ENCODE measurements around the gene TPH2.

- TF ChIP-seq, protein P1, sequence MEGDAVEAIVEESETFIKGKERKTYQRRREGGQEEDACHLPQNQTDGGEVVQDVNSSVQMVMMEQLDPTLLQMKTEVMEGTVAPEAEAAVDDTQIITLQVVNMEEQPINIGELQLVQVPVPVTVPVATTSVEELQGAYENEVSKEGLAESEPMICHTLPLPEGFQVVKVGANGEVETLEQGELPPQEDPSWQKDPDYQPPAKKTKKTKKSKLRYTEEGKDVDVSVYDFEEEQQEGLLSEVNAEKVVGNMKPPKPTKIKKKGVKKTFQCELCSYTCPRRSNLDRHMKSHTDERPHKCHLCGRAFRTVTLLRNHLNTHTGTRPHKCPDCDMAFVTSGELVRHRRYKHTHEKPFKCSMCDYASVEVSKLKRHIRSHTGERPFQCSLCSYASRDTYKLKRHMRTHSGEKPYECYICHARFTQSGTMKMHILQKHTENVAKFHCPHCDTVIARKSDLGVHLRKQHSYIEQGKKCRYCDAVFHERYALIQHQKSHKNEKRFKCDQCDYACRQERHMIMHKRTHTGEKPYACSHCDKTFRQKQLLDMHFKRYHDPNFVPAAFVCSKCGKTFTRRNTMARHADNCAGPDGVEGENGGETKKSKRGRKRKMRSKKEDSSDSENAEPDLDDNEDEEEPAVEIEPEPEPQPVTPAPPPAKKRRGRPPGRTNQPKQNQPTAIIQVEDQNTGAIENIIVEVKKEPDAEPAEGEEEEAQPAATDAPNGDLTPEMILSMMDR (IDR thresholded peaks at IDR 0.05) = no peak
- no peak for TF ChIP-seq POLR2A (IDR thresholded peaks at IDR 0.05)
These were observed 86.9 kb downstream of the TPH2 start for GRCh38 chr12:72025524-72025923.
